OCI-LY3 (cell line): ENCODE results near the gene FEM1B.

ENCODE experiments used
- CTCF ChIP-seq: fragments of 200-600, 300-600 bp; sonication (generic); IDR thresholded peaks from 2 replicates; pipeline ENCODE4 v1.5.1; 2014; ENCODE audit warnings: antibody characterized with exemption, low read length, low read depth
- EZH2phosphoT487 ChIP-seq: fragments of 200-600 bp; shearing (Covaris generic); IDR thresholded peaks from 2 replicates; pipeline ENCODE4 v1.6.1; 2018; ENCODE audit warnings: antibody characterized with exemption, mixed run types, low read depth

DNA sequence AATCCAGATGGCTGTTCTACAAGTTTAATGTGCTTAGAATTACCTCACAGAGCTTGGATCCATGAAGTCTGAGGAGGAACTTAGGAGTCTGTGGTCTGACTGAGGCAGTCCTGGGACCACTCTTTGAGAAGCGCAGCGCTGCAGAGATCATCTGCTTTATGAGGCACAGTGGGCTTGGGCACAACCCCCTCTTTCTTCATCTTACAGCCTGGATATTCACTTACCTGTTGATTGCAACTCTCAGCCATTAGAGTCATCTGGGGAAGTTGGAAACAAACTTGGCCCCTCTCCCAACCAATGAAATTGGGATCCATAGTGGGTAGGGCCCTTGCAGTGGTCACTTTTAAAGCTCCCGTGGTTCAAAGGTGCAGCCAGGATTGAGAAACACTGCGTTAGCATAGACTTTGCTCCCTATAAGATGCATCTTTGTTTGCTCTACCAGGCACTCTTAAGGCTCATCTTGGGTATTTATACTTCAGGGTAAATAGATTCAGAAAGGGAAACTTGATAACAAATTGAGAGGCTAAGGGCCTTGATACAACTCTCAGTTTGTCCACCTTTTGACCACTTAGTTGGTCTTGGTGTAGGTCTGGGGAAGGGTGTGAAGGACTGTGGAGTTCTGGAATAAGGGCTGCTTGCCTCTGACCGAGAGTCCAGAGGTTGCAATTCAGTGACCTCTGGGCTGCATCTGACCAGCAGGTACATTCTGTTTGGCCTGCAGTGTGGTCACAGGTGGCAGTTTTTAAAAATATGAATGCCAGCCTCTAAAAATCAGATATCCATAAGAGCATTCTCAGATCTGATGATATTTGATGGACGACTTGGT lies 22.8 kb downstream of the FEM1B start:
- TF ChIP-seq CTCF (no peak), EZH2phosphoT487 (no peak)
